Measurements from ENCODE around the gene MYLK4.

Gene MYLK4

GRCh38 chr6:2750832-2751231 is at the start of gene MYLK4:
Gene MYLK4 (minus strand): TSS chr6:2750922. CDS start chr6:2749294, 1,628 bp downstream.
- no peak within 1 kb of the TSS for H3K4me3 ChIP-seq (replicated peaks; ENCODE audit: low read depth, low read length)
- DNase-seq (ENCODE audit: extremely low read depth, low read depth) = no peak
- TF ChIP-seq, protein P1, sequence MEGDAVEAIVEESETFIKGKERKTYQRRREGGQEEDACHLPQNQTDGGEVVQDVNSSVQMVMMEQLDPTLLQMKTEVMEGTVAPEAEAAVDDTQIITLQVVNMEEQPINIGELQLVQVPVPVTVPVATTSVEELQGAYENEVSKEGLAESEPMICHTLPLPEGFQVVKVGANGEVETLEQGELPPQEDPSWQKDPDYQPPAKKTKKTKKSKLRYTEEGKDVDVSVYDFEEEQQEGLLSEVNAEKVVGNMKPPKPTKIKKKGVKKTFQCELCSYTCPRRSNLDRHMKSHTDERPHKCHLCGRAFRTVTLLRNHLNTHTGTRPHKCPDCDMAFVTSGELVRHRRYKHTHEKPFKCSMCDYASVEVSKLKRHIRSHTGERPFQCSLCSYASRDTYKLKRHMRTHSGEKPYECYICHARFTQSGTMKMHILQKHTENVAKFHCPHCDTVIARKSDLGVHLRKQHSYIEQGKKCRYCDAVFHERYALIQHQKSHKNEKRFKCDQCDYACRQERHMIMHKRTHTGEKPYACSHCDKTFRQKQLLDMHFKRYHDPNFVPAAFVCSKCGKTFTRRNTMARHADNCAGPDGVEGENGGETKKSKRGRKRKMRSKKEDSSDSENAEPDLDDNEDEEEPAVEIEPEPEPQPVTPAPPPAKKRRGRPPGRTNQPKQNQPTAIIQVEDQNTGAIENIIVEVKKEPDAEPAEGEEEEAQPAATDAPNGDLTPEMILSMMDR (IDR thresholded peaks at IDR 0.05; ENCODE audit: low read depth, low read length, missing control alignments) = no peak

- H3K4me3 ChIP-seq (replicated peaks; ENCODE audit: low read depth, low read length) = no peak overlapping the region
- TF ChIP-seq, protein P1 (IDR thresholded peaks at IDR 0.05; ENCODE audit: low read depth, low read length, missing control alignments) = no peak
- no peak for DNase-seq (ENCODE audit: extremely low read depth, low read depth)
These were observed 49.3 kb upstream of the MYLK4 start for GRCh38 chr6:2799936-2800527.

- H3K4me3 ChIP-seq (replicated peaks; ENCODE audit: low read depth, low read length) = no peak overlapping the region
- TF ChIP-seq, protein P1 (IDR thresholded peaks at IDR 0.05; ENCODE audit: low read depth, low read length, missing control alignments) = no peak
- DNase-seq (ENCODE audit: extremely low read depth, low read depth) = no peak
These were observed 47.9 kb upstream of the MYLK4 start for GRCh38 chr6:2798586-2799134.

GRCh38 chr6:2797564-2798031 is 46.9 kb upstream of the MYLK4 start:
- TF ChIP-seq, protein P1 (IDR thresholded peaks at IDR 0.05; ENCODE audit: low read depth, low read length, missing control alignments) = no peak
- no peak overlapping the region for H3K4me3 ChIP-seq (replicated peaks; ENCODE audit: low read depth, low read length)

DNA sequence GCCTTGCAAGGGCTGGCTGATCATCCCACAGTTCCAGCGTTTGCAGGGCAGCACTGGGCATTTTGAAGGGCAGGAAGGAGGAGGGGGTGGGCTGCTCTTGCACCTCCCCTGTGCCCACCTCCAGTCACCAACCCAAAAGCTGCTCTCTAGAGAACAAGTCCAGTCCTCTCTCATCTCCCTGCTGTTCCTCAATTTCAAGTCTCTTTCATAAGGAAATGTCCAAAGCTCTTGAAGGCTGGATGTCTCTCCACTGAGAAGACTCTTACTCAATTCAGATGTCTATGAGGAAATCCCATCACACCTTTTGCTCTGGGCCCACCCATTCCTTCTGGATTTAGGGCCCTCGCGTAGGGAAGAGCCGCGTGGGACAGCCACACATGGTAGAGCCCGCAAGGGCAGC is 46.1 kb upstream of the MYLK4 start:
- DNase-seq (ENCODE audit: extremely low read depth, low read depth) = no peak
- TF ChIP-seq, protein P1 (IDR thresholded peaks at IDR 0.05; ENCODE audit: low read depth, low read length, missing control alignments) = no peak
- H3K4me3 ChIP-seq (replicated peaks; ENCODE audit: low read depth, low read length) = no peak overlapping the region

More at GRCh38 chr6:2797564-2798031, 46.9 kb upstream of the MYLK4 start:
- DNase-seq (ENCODE audit: extremely low read depth, low read depth) = no peak

DNA sequence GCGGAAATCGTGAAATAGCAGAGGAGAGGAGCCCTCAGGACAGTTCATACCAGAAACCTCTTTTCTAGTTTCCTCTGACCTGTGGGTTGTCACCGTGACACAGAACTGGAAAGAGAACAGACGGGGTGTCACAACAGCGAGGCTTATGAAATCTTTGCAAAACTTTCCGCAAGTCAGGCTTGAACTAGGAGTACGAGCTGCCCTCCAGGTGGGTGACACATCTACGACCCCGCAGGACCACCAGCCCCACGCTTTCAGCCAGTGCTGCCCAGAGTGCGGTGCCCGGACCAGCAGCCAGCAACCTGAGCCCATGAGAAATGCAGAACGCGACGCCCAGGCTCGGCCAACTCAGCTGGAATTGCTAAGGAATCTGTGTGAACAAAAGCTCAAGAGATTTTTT is 45.2 kb upstream of the MYLK4 start:
- DNase-seq (ENCODE audit: extremely low read depth, low read depth) = no peak
- TF ChIP-seq, protein P1 (IDR thresholded peaks at IDR 0.05; ENCODE audit: low read depth, low read length, missing control alignments) = no peak
- no peak overlapping the region for H3K4me3 ChIP-seq (replicated peaks; ENCODE audit: low read depth, low read length)
